Hepatocyte (in vitro differentiated cells): ENCODE results near the gene MAD1L1. TPM values are rescaled to one million over a fixed set of nuclear protein-coding genes. Genes with fewer than 3 reads are reported as not detected.

Source experiments
- DNase-seq: peaks from one replicate; pipeline ENCODE4 v3.0.0-alpha.2; 2016; ENCODE audit warnings: low spot score
- H2AFZ ChIP-seq: fragments of 200-600 bp; sonication (generic); 2 replicates; pipeline ENCODE4 v1.6.0; 2016; ENCODE audit warnings: antibody characterized with exemption, mild to moderate bottlenecking
- H3K27ac ChIP-seq: fragments of 200-600 bp; sonication (generic); 2 replicates; pipeline ENCODE4 v1.5.1; 2016; ENCODE audit warnings: mild to moderate bottlenecking
- H3K27me3 ChIP-seq: fragments of 200-600 bp; sonication (generic); 2 replicates; pipeline ENCODE4 v1.6.1; 2016
- H3K36me3 ChIP-seq: fragments of 200-600 bp; sonication (generic); replicated peaks from 2 replicates; pipeline ENCODE4 v1.5.1; 2016; ENCODE audit warnings: low read depth; ENCODE audit not compliant: insufficient read depth
- H3K4me1 ChIP-seq: fragments of 200-600 bp; sonication (generic); 2 replicates; pipeline ENCODE4 v1.5.1; 2016; ENCODE audit warnings: mild to moderate bottlenecking, moderate library complexity; ENCODE audit not compliant: insufficient read depth
- H3K4me2 ChIP-seq: fragments of 200-600 bp; sonication (generic); 2 replicates; pipeline ENCODE4 v1.6.0; 2016
- H3K4me3 ChIP-seq: fragments of 200-600 bp; sonication (generic); 2 replicates; pipeline ENCODE4 v1.5.1; 2016; ENCODE audit warnings: mild to moderate bottlenecking
- H3K79me2 ChIP-seq: fragments of 200-600 bp; sonication (generic); 2 replicates; pipeline ENCODE4 v1.6.0; 2017; ENCODE audit warnings: mild to moderate bottlenecking
- H3K9me2 ChIP-seq: fragments of 200-600 bp; sonication (generic); replicated peaks from 2 replicates; pipeline ENCODE4 v1.6.0; 2017; ENCODE audit warnings: mild to moderate bottlenecking; ENCODE audit not compliant: insufficient read depth
- H3K9me3 ChIP-seq: fragments of 200-600 bp; sonication (generic); 2 replicates; pipeline ENCODE4 v1.5.1; 2016; ENCODE audit warnings: low read depth, mild to moderate bottlenecking
- H4K20me1 ChIP-seq: fragments of 200-600 bp; sonication (generic); 2 replicates; pipeline ENCODE4 v1.6.0; 2016; ENCODE audit warnings: mild to moderate bottlenecking; ENCODE audit not compliant: insufficient read depth, poor library complexity, severe bottlenecking
- EZH2 ChIP-seq: fragments of 200-600 bp; sonication (generic); IDR thresholded peaks from 2 replicates; pipeline ENCODE4 v1.6.1; 2016; ENCODE audit warnings: antibody characterized with exemption, mild to moderate bottlenecking, borderline replicate concordance
- EZH2phosphoT487 ChIP-seq: fragments of 200-600 bp; sonication (generic); IDR thresholded peaks from one replicate; pipeline ENCODE4 v1.6.1; 2018; ENCODE audit warnings: antibody characterized with exemption, mild to moderate bottlenecking, low read depth, moderate library complexity; ENCODE audit not compliant: unreplicated experiment, severe bottlenecking
- WGBS: methylation state at CpG from one replicate; pipeline ENCODE4 v1.1.6; 2016; ENCODE audit warnings: low lambda C conversion rate; ENCODE audit errors: missing lambda C conversion rate; 5-methylcytosine and 5-hydroxymethylcytosine counted together
- polyA plus RNA-seq: library from polyadenylated mRNA; unstranded; fragments of >200 nt; fragmentation: Nextera tagmentation; extraction: Ambion mirVana; gene quantifications from 2 replicates; pipeline ENCODE4 v1.2.1, GENCODE V29; 2016
- total RNA-seq: library from RNA; depleted of rRNA; stranded (reverse); fragments of >200 nt; gene quantifications from 2 replicates; pipeline ENCODE4 v1.2.3, GENCODE V29; 2014
- TF ChIP-seq, protein P1 (sequence below): fragments of 200-600 bp; sonication (generic); IDR thresholded peaks from 2 replicates; pipeline ENCODE4 v1.5.1; 2016; ENCODE audit warnings: antibody characterized with exemption, mild to moderate bottlenecking; ENCODE audit not compliant: poor library complexity

The MAD1L1 gene
- total and polyA plus RNA-seq, 2 experiments from 2014 or later = 30.7 to 31.0 TPM

DNA sequence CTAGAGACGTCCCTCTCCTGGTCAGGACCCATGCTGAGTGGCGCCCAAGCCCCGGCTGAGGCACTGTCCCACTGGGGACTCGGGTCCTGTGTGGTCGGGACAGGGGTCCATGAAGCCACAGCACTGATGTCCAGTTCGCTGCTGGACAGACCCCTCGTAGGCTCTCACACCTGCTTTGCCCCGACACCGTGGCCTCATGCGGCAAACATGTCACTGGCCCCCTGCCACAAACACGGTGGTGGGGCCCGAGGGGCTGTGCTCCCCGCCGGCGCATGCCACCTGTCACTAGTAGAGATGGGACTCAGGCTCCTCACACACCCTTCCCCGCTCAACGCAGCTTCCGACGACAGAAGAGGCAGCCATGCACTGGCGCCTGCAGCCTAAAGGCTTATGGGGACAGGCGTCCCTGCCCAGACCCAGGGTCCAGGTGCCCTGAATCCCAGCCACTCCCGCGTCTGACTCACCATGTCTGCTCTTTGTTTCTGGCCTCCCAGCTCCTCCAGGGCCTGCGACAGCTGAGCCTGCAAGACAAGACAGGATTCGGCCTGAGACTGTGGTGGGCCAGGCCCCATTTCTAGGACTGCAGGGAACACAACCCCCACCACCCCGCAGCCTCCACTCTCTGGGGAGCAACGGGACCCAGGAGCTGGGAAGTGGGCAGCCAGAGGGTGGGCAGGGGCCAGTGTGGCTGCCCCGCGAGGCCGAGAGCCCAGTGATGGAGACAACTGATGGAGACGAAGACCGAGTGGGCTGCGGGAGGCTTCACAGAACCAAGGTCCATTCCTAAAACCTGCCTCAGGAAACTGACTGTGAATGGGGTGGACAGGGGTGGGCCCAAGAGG lies 230.9 kb downstream of the MAD1L1 start:
- Histone ChIP-seq H3K9me2 (no peaks in the 10 kb centered on the region), H3K4me2 (no peak overlapping the region), H3K27ac (no peak overlapping the region), H3K27me3 (no peaks in the 10 kb centered on the region), H3K36me3 (no peaks in the 10 kb centered on the region), H3K4me1 (no peaks in the 10 kb centered on the region), H4K20me1 (no peaks in the 10 kb centered on the region), H3K9me3 (no peaks in the 10 kb centered on the region), H2AFZ (no peak overlapping the region), H3K79me2 (no peaks in the 10 kb centered on the region), H3K4me3 (no peak overlapping the region)
- 87% methylated on average over 31 of the region's 33 CpGs for WGBS
- TF ChIP-seq EZH2 (no peak), EZH2phosphoT487 (no peak)
- TF ChIP-seq, protein P1, sequence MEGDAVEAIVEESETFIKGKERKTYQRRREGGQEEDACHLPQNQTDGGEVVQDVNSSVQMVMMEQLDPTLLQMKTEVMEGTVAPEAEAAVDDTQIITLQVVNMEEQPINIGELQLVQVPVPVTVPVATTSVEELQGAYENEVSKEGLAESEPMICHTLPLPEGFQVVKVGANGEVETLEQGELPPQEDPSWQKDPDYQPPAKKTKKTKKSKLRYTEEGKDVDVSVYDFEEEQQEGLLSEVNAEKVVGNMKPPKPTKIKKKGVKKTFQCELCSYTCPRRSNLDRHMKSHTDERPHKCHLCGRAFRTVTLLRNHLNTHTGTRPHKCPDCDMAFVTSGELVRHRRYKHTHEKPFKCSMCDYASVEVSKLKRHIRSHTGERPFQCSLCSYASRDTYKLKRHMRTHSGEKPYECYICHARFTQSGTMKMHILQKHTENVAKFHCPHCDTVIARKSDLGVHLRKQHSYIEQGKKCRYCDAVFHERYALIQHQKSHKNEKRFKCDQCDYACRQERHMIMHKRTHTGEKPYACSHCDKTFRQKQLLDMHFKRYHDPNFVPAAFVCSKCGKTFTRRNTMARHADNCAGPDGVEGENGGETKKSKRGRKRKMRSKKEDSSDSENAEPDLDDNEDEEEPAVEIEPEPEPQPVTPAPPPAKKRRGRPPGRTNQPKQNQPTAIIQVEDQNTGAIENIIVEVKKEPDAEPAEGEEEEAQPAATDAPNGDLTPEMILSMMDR = no peak
- no peak for DNase-seq

DNA sequence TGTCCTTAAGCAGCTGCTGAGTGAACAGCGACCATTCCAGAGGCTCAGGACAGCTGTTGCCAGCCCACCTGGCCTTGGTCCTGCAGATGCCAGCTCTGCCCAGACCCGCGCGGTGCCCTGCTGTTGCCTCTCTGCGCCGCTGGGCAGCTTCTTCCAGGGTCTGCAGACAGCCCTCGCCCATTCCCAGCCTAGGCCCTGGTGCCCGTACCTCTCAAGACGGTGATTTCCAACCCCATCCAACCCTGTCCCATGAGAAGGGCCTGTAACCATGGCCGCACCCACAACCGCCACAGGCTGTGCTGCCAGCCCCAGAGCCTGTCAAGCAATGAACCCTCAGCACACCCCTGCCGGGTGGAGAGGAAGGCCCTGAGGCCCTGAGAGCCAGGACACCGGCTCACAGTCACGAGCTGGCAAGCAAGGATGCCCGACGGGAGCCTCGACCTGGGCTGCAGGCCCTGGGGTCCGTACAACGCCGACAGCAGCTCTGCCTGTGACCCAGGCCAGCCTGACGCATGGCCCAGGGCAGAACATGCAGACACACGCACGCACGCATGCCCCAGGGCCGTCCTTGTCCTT lies 231.9 kb downstream of the MAD1L1 start:
- H2AFZ ChIP-seq = no peak overlapping the region
- TF ChIP-seq EZH2phosphoT487 = no peak
- TF ChIP-seq EZH2 = no peak
- TF ChIP-seq, protein P1 = no peak
- H3K79me2 ChIP-seq = no peaks in the 10 kb centered on the region
- H3K9me2 ChIP-seq = no peaks in the 10 kb centered on the region
- H3K36me3 ChIP-seq = no peaks in the 10 kb centered on the region
- WGBS = 91% methylated on average over 20 of the region's 25 CpGs
- H4K20me1 ChIP-seq = no peaks in the 10 kb centered on the region
- no peaks in the 10 kb centered on the region for H3K27me3 ChIP-seq
- H3K4me3 ChIP-seq = no peak overlapping the region
- no peak overlapping the region for H3K27ac ChIP-seq
- H3K9me3 ChIP-seq = no peaks in the 10 kb centered on the region
- no peaks in the 10 kb centered on the region for H3K4me1 ChIP-seq
- DNase-seq = no peak
- H3K4me2 ChIP-seq = no peak overlapping the region

DNA sequence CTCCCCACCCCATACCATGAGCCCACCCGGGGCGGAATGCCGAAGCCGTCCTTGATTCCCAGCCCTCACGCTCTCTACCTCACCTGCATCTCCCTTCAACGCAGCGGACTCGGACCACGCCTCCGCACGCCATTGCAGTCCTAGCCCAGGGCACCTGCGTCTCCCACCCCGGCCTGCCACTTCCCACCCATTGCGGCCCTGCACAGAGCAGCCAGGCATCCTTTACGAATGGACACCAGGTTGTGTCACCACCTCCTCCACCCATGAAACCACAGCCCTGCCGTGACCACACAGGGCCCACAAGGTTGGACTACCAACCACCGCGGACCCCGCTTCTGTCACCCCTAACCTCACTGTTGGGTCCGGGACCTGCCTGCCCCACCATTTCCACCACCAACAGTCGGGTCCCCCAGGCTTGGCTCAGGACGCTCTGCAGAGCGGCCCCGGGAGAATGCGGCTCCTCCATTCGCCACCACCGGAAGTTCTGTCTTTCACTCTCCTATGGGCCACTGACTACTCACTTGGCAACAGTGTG lies 232.5 kb downstream of the MAD1L1 start:
- H3K4me3 ChIP-seq = no peak overlapping the region
- no peak overlapping the region for H2AFZ ChIP-seq

More for the DNA sequence above, 232.5 kb downstream of the MAD1L1 start:
- no peak overlapping the region for H3K4me2 ChIP-seq
- H4K20me1 ChIP-seq = no peaks in the 10 kb centered on the region
- H3K27ac ChIP-seq = no peak overlapping the region
- TF ChIP-seq, protein P1 = no peak
- TF ChIP-seq EZH2phosphoT487 = no peak
- TF ChIP-seq EZH2 = no peak
- DNase-seq = no peak
- H3K36me3 ChIP-seq = no peaks in the 10 kb centered on the region
- H3K27me3 ChIP-seq = no peaks in the 10 kb centered on the region
- H3K9me3 ChIP-seq = no peaks in the 10 kb centered on the region
- H3K9me2 ChIP-seq = no peaks in the 10 kb centered on the region
- H3K4me1 ChIP-seq = no peaks in the 10 kb centered on the region
- 96% methylated on average over 27 of the region's 27 CpGs for WGBS
- H3K79me2 ChIP-seq = no peaks in the 10 kb centered on the region
